ENCODE data around the gene PEF1.
"Not testable (repeated sequence)": the region's sequence is repeated elsewhere in the genome, so short reads cannot be mapped to it uniquely, and the experiment has no call there.

Gene PEF1

DNA sequence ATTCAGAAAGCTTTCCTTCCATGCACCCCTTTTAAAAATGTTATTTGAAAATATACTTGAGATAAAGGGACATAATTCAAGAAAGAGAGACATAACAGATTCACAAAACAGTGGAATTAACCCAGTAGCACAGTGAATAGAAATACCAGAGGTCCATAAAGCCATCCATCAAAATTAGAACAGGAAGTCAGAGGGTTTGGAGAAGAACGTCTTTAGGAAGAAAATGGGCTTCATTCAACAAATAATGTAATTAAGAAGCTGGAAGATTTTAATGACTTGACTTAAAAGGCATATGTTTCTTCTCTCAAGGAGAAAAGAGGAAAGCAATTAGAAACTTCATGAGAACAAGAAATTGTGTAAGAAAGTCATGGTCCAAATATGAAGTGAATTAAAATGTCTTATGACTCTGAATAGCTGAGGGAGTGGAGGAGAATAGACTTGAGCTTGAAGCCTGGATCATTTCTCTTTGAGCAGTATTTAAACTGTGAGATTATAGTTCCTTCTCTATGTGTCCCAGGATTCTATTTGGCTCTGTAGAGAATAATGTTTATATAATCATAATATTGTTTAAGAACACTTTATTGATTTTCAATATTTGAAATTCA, 35.1 kb downstream of the PEF1 start:
- no peak for DNase-seq (ENCODE audit: low spot score)

DNA sequence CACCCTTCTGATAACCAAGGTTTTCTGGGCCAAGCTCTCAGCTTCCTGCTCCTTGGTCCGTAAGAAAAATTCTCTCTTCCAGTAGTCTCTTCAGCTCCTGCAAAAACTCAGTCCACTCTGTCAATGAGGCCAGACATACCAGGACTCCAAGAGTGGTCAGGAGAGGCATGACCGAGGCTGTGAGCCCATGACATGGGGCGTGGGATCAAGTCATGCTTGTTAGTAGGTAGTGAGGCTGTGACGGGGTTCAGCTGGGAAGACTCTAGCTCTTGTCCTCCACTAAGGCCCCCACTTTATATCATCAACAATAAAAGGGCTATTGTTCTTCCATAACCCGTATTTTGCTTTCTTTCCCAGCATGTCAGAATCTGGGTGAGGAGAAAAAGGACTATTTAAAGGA, 37.3 kb downstream of the PEF1 start:
- no peak for DNase-seq (ENCODE audit: low spot score)

DNA sequence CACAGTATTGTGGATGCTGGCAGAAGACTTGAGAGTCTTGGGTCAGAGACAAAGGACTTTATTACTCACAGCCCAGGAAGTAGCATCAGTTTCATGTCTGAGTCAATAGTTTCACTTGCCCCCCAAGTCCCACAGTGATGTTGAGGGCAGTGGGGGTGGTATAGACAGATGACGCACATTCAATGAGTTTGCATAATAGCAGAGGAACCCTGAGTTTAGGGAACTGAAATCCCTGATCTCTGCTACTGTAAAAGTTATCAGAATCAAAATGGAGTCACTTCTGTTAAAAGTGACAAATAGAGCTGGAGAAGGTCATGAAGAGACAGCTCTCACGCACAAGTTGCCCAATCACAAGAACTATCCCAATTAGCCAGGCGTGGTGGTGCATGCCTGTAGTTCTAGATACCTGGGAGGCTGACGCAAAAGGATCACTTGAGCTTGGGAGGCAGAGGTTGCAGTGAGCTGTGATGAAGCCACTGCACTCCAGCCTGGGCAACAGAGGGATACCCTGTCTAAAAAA, 38.7 kb downstream of the PEF1 start:
- no peak for DNase-seq (ENCODE audit: low spot score)

DNA sequence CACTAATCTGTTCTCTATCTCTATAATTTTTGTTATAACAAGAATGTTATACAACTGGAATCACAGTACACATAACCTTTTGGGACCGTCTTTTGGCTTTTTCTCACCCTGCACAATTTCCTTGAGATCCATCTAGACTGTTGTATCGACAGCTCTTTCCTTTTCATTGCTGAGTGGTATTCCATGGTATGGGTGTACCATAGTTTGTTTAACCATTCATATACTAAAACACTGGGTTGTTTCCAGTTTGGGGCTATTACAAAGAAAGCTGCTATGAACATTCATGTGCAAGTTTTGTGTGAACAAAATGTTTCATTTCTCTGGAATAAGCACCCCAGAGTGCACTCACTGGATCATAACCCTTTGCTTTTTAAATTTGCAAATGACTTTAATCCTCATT, 42.6 kb downstream of the PEF1 start:
- DNase-seq (ENCODE audit: low spot score), result no peak

DNA sequence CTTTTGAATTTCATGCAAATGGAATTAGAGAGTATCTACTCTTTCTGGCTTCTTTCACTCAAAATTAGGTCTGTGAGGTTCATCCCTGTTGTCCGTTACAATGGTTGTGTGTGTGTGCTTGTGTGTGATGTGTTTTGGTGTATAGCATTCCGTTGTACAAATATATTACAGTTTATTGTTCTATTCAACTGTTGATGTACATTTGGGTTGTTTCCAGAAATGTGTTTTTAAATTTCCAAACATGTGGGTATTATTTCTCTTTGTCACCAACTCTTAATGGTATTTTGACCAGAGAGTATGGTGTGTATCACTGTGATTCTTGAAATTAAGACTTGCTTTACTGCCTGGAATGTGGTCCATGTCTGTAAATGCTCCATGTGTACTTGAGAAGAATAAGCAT, 44.0 kb downstream of the PEF1 start:
- no peak for DNase-seq (ENCODE audit: low spot score)

DNA sequence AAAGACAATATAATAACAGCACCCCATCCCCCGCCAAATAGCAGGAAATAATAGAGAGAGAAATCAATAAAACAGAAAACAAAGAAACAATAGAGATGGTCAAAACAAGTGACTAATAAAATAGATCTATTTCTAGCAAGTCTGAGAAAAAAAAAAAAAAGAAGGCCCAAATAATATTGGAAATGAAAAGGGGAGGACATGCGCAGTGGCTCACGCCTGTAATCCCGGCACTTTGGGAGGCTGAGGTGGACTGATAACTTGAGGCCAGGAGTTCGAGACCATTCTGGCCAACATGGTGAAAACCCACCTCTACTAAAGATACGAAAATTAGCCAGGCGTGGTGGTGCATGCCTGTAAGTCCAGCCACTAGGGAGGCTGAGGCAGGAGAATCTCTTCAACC, 45.7 kb downstream of the PEF1 start:
- no peak for DNase-seq (ENCODE audit: low spot score)

DNA sequence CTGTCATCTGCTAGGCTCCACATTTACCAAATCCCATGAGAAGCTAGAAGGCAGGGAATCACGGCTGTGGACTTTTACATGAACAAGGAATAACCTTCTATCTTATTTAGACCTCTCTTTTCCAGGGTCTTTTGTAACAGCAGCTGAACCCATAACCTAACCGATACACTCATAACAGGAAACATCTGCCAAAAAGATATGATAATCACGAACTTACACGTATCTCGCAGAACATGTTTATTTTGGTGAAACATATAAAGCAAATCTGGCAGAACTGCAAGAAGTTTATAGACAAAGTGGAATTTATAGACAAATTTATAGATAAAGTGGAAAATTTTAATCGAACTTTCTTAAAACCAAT, 48.0 kb downstream of the PEF1 start:
- no peak for DNase-seq (ENCODE audit: low spot score)

DNA sequence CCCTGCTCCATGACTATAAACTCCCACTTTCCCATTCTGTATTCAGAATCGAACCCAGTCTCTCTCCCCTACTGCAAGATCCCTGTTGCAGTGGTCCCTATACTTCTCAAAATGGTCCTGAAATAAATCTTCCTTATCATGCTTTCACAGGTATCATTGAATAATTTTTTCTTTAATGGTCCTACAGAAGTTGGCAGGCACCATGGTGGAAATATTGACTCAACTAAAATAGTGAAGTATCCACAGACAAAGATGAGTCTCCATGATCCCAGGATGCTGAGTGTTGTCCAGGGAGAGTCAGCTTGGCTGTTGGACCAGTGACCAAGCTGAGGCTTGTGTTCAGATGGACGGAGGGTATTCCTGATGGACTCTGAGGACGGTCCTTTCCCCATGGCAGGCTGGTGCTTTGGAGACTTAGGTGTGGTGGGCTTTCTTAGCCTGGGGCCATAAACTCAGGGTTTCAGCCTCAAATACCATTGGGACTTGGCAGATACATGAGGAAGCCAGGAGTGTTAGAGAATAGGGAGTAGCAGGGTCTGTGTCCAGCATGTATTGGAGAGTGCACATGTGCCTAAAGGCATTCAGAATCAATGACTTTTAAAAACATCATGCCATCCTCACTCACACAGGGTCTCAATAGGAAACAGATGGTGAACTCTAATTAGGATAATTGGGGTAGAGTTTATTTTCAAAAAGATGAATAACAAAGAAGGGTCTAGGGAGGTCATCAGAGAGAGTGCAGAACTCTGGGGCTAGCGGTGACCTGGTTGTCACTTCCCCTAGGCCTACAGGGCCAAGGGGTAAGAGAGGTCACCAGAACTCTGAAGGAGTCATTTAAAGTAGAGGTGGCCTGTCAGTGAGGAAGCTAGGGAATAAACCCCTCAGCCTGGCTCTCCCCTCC, 48.6 kb downstream of the PEF1 start:
- no peak for DNase-seq (ENCODE audit: low spot score)

DNA sequence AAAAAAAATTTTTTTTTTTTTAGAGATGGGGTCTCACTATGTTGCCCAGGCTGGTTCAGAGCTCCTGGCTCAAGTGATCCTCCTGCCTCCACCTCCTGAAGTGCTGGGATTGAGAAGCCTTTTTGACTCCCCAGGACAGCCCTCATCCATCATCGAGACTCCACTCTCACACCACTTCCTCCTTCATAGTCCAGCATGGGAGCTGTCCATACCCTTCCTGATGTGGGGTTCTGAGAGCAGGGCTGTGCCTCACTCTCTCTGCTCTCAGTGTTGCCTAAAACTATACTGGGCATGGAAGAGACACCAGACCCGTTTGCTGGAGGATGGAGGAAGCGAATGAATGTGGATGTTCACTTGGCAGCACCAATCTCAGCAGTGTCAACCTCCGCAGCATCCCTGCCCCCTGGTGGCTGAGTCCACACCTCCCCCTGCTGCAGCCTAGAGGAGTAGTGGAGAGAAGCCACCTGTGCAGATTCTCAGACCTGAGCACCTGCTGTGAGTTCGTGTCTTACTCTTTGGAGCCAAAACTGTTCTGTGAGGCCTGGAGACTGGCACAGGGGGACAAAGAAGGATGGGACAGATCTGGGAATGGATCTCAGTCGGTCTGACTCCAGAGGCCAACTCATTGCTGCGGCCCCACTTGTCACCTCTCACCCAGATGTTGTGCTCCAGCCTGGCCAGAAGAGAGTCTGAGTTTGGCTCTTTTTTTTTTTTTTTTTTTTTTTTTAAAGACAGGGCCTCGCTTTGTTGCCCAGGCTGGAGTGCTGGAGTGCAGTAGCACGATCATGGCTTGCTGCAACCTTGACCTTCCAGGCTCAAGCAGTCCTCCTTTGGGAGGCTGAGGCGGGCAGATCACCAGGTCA, 50.7 kb downstream of the PEF1 start:
- DNase-seq (ENCODE audit: low spot score), result peak; percentile 47

DNA sequence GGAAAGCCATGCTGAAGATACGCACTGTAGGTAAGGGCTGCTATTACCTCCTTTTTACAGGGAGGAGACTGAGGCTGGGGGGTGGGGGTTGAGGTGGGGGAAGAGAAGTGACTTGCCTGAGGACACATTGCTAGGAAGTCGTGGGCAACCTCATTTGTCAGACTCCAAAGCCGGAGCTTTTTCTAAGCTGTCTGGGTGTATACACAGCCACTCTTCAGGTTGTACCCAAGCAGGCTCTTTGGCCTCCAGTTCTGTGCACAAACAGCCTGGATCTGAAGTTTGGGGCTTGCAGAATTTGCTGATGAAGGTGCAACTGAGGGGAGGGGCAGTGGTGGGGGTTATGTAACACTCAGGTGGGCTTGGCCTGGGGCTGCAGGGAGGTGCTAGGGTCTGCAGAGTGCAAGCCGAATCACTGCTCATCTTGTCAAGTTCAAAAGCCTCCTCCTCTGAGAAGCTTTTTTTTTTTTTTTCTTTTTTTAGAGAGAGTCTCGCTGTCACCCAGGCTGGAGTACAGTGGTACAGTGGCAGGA, 51.5 kb downstream of the PEF1 start:
- DNase-seq (ENCODE audit: low spot score), result no peak

DNA sequence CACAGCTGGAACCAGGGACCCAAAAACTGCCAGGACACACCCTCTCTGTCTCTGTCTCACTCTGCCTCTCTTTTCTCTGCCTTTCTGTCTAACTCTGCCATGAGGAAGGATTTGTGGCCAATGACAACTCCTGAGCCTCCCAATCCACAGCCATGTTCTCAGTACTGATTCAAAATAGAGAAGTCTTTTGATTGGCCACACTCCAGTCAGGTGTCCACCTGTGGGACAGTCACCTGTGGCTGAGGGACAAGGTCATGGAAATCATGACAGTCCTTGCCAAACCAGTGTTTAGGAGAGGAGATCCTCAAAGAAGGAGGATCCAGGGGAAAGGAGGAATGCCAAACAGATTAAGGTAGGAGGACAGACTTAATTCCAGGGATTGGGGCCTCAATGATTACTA, 52.5 kb downstream of the PEF1 start:
- no peak for DNase-seq (ENCODE audit: low spot score)

DNA sequence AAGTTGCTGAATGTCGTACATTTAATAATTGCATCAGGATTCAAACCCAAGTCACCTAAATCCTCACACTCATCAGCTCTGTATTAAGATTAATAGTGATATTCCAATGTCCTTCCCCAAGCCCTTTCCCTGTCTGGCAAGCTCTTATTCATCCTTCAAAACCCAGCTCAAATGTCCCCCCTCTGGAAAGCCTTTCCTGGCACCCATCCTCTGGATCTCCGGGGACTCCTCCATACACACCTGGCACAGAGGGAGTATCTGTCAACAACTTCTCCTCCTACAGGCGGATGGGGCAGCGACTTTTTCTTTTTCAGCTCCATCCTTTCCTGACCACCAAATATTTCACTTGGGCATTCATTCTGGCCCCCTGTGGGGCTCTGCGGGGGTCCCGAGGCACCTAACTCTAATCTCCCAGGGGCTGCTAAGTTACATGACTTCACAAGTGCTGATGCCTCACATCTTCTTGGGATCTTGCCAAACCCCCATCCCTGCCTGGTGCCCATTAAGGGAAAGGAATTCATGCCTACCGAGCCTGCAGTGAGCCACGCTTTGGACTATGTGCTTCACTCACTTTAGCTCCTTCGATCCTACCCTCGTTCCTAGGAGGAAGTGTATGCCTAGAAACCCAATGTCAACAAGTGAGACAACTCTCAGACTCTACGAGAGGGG, 53.1 kb downstream of the PEF1 start:
- no peak for DNase-seq (ENCODE audit: low spot score)

DNA sequence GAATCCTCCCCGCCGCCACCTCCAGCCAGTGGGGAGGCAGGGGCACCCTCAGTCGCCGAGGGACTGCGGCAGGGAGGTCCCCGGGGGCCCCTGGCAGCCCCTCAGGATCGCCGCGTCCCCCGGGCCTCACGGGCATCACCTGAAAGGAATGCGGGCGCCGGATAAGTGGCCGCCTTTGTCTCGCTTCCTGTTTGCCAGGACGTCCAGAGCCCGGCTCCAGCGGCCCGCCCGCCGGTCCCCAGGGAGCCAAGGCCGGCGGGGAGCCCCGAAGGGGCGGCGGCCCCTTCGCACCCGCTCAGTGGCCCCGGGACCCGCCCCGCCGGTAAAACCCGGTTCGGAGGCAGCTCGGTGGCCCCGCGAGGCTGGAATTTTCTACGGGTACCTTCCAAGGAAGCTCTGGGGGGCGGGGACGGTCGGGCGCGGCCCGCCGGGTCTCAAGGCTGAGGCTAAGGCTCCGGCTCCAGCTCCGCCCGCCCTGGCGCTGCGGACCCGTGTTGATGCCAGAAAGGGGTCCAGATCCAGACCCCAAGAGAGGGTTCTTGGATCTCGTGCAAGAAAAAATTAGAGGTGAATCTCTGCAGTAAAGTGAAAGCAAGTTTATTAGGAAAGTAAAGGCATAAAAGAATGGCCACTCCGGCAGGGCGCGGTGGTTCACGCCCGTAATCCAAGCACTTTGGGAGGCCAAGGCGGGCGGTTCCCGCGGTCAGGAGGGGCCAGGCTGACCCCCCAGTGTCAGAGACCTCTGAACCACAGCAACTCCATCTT, 55.7 kb downstream of the PEF1 start:
- DNase-seq (ENCODE audit: low spot score), result no peak

DNA sequence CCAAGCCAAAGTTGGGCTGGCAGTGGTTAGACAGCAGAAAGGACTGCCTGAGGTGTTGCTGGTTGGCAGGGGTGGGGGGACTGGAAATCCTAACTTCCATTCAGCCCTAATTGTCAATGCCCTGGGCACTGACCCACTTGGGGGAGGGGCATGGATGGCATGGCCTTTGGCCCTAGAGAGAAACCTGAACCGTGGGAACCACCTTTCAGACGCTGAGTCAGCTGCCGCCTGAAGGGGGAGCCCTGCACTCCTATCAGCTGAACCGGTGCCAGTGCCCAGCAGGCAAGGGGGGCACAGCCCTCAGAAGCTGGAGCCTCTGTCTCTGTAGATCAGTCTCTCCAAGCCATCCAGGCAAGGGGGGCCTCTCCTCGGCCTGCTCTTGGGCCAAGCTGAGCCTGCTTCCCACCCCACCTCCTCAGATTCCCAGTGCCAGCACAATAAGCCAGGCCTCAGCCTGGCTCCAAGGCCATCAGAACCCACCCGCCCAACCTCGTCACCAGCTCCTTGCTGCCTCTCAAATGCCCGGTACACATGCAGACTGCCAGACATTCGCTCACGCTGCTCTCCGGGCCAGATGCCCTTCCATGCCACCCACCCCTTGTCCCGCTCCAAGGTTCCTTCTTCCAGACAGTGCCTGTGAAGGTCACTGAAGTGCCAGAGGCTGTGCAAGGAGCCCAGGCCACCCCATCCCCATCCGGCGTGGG, 56.8 kb downstream of the PEF1 start:
- peak; percentile 12 for DNase-seq (ENCODE audit: low spot score)

DNA sequence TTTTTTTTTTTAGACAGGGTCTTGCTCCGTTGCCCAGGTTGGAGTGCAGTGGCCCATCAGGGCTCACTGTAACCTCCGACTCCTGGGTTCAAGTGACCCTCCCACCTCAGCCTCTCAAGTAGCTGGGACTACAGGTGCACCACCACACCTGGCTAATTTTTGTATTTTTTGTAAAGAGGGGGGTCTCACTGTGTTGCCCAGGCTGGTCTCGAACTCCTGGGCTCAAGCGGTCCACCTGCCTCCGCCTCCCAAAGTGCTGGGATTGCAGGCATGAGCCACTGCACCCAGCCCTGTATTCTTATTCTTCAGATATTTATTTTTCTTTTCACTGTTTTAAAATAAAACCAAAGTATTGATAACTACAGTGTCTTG, 57.4 kb downstream of the PEF1 start:
- not testable (repeated sequence) for DNase-seq (ENCODE audit: low spot score)

DNA sequence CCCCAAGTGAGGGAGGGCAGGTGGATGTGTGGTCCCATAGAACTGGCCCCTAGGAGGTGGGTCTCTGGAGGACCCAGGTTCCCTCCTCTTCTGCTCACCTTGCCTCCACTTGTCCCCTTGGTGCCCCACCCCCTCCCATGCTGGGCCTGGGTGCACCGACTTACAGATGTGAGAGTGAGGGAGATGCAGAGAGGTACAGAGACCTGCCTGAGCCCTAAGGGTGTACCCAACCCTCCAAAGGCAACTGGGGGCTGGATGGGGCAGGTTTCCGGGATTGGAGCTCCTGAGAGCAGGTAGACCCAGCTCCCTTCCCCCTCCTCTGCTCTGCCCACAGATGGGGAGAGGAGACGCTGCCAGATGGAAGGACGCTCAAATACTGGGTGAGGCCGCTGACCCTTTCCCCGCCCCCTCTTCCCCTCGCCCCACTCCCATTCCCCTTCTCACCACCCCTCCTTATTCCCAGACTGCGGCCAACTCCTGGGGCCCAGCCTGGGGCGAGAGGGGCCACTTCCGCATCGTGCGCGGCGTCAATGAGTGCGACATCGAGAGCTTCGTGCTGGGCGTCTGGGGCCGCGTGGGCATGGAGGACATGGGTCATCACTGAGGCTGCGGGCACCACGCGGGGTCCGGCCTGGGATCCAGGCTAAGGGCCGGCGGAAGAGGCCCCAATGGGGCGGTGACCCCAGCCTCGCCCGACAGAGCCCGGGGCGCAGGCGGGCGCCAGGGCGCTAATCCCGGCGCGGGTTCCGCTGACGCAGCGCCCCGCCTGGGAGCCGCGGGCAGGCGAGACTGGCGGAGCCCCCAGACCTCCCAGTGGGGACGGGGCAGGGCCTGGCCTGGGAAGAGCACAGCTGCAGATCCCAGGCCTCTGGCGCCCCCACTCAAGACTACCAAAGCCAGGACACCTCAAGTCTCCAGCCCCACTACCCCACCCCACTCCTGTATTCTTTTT, 58.0 kb downstream of the PEF1 start:
- no peak for DNase-seq (ENCODE audit: low spot score)

DNA sequence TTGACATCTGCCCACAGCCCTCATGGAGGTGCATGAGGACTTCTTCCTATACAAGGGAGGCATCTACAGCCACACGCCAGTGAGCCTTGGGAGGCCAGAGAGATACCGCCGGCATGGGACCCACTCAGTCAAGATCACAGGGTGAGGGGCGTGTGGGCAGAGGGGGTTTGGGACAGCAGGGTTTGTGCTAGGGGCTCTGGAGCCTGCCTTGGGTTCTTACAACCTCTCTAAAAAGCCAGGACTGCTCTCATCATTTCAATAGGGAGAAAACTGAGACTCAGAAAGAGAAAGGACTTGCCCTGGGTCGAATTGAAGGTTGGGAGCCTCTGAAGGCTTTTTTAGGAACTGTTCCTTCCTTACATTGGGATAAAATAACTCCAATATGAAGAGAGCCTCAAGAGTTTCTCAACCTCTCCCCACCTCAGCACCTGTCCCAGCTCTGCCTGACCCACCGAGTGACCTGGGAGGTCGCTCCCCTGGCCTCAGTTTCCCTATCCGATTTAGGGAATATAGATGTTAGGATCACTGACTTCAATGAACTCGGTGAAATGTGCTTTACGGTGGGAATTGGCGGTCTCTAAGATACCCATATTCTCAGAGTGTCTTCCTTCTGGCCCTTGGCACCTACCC, 58.8 kb downstream of the PEF1 start:
- no peak for DNase-seq (ENCODE audit: low spot score)

Measured in SK-N-DZ (cell line).